ENCODE data around the gene IPO11. TPM values are rescaled to one million over a fixed set of nuclear protein-coding genes. Genes with fewer than 3 reads are reported as not detected.

Gene IPO11
- total RNA-seq, result 10 to 100 TPM; 12.6 to 36.7 (median 18.9) TPM

DNA sequence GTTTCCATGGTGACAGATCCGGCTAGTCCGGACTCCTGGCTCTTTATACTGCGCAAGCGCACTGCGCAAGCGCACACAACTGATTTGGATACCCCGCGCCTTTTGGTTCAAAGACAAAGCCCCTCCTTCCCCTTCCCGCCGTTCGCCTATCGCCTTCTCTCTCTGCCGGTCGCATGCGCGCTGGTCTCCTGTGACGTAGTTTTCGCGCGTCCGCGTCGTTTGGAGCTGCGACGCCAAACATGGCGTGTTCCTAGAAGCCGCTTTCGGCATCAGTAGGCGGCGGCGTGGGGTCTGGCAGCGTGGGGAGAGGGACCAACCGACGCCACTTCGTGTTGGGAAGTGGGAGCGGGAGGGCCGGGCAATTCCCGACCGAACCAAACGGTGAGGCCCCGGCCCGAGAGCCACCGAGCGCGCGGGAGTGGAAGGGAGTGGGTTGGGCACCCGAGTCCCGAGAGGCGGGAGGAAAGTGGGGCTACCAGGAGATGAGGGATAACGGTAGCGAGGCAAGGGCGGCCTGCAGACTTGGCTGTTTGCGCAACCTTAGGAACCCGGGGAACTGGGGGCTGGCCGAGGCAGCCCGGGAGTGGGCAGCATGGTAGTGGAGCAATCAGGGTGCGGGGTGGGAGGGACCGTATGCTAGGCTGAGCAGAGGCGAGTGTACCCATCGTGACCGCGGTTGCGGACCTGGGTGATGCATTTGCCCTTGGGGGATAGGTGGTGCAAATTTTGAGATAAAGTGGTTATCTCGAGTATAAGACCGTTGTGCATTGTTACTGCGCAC is at the start of gene IPO11:
Gene IPO11 (plus strand): TSS at position 215 of the 781 bp plus-strand sequence. CDS start 24,517 bp downstream, outside the sequence.
- peaks cover 8 to 16% of the 10 kb centered on the region in 2 donors for H3K4me1 ChIP-seq (replicated peaks in 1 of 2)
- in situ Hi-C loops (cut with MboI; ENCODE audit: low pct_unique_long_range_greater_than_20kb in 2 of 9, low sequenced_read_pairs in 9 of 9, unreplicated experiment in 9 of 9), result no loop called here
- ATAC-seq (replicated peaks in 6 of 8), result peak; percentile 91 to 98 (median 94)
- peak within 1 kb of the TSS; percentile 64 to 90 (median 80) for H3K4me3 ChIP-seq
- H3K27ac ChIP-seq, result peak within 1 kb of the TSS; percentile 84 to 90
- WGBS, 10 experiments, result 0 to 12% (median 0%) methylated on average over 1 to 19 of the region's 66 CpGs; no CpG with 5 or more reads in 1 of the 10 experiments

DNA sequence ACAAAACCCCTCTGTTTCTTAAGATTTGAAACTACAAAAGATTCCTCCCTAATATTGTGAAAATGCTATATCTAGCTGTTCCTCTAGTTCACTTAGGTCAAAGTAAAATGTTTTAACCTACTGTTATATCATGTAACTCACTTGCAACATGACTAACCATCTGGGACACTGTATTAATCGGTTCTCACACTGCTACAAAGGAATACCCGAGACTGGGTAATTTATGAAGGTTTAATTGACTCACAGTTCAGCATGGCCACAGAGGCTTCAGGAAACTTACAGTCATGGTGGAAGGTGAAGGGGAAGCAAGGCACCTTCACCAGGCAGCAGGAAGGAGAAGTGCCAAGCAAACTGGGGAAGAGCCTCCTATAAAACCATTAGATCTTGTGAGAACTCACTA is 43.5 kb upstream of the IPO11 start:
- H3K27ac ChIP-seq, result no peak overlapping the region
- in situ Hi-C loops (cut with MboI; ENCODE audit: low pct_unique_long_range_greater_than_20kb in 2 of 9, low sequenced_read_pairs in 9 of 9, unreplicated experiment in 9 of 9), result loop anchor here in 2 of 9 experiments (25.0 kb wide), 1 partner anchor 157 kb away; no protein-coding TSS in a partner anchor
- no peaks in the 10 kb centered on the region for H3K4me1 ChIP-seq (replicated peaks in 1 of 2)
- ATAC-seq (replicated peaks in 6 of 8), result no peak
- no peak overlapping the region for H3K4me3 ChIP-seq
- WGBS, 10 experiments, result 80 to 100% (median 100%) methylated on average over 1 to 2 of the region's 2 CpGs; no CpG with 5 or more reads in 3 of the 10 experiments

DNA sequence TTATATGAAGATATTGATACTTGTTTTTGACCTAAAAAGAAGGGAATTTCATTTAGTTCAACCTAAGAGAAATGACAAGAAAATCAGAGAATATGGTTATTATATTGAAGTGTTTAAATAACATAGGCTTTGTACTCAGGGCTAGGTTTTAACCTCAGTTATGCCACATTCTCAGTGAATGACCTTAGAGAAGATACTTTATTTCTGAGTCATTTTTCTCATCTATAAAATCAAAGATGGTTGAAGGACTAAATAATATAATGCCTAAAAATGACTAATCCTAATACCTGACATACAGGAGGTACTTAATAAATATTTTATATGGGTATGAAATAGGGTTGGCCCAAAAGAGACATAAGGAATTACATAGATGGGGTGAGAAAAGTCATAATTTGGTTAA is 41.2 kb upstream of the IPO11 start:
- H3K4me3 ChIP-seq, result no peak overlapping the region
- no peaks in the 10 kb centered on the region for H3K4me1 ChIP-seq (replicated peaks in 1 of 2)
- no peak overlapping the region for H3K27ac ChIP-seq
- ATAC-seq (replicated peaks in 6 of 8), result no peak
- in situ Hi-C loops (cut with MboI; ENCODE audit: low pct_unique_long_range_greater_than_20kb in 2 of 9, low sequenced_read_pairs in 9 of 9, unreplicated experiment in 9 of 9), result loop anchor here in 2 of 9 experiments (25.0 kb wide), 1 partner anchor 159 kb away; no protein-coding TSS in a partner anchor

DNA sequence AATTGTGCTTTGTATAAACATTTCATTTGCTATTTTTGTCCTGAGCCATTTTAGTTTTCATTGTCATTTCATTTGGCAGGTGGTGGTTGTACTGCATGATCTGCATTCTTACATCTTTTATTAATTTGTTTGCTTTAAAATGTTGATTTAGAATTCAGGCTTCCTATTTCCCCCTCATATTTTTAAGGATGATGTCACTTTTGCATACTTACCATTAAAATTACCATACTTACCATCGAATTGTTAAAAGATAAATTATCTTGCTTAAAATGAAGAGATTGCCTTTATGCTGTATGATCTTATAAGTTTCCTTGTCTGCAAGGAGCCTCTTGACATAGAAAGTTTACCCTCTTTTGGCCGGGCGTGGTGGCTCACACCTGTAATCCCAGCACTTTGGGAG is 40.0 kb upstream of the IPO11 start:
- ATAC-seq (replicated peaks in 6 of 8), result no peak
- Histone ChIP-seq H3K27ac (no peak overlapping the region), H3K4me3 (no peak overlapping the region), H3K4me1 (replicated peaks in 1 of 2) (no peaks in the 10 kb centered on the region)
- 0 to 100% (median 88%) methylated on average over 1 to 3 of the region's 3 CpGs; no CpG with 5 or more reads in 3 of the 10 experiments for WGBS, 10 experiments
- in situ Hi-C loops (cut with MboI; ENCODE audit: low pct_unique_long_range_greater_than_20kb in 2 of 9, low sequenced_read_pairs in 9 of 9, unreplicated experiment in 9 of 9), result loop anchor here in 2 of 9 experiments (25.0 kb wide), 1 partner anchor 160 kb away; no protein-coding TSS in a partner anchor

DNA sequence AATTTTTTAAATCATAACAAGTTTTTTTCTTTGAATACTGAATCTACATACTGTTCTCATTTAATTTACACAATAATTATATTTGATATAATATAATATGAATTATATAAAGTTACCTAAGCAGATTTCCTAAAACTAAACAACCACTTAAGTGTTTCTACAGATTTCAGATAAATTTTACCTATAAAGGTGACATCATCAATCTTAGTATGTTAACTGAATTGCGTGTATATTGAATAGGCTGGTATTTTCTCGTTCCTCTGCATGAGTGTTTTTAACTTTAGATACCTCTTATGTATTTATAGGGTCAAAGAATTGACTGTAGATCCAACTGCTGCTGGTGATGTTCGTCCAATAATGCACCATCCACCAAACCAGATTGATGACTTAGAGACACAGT is 39.2 kb upstream of the IPO11 start:
- in situ Hi-C loops (cut with MboI; ENCODE audit: low pct_unique_long_range_greater_than_20kb in 2 of 9, low sequenced_read_pairs in 9 of 9, unreplicated experiment in 9 of 9), result loop anchor here in 2 of 9 experiments (25.0 kb wide), 1 partner anchor 161 kb away; no protein-coding TSS in a partner anchor
- 94 to 100% (median 98%) methylated on average over 1 to 3 of the region's 3 CpGs for WGBS, 10 experiments
- Histone ChIP-seq H3K4me1 (replicated peaks in 1 of 2) (no peaks in the 10 kb centered on the region), H3K27ac (no peak overlapping the region), H3K4me3 (no peak overlapping the region)
- ATAC-seq (replicated peaks in 6 of 8), result no peak

DNA sequence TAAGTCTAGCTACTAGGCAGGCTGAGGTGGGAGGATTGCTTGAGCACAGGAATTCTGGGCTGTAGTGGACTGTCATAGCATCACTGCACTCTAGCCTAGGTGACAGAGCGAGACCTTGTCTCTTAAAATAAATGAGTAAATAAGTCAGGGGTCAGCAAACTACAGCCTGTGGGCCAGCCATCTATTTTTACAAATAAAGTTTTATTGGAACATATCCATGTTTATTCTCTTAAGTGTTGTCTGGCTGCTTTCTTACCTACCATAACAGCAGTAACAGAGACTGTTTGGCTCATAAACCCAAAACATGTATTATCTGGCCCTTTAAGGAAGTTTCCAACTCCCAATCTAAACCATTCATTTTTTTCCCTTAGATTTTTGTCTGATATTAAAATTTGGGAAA is 38.5 kb upstream of the IPO11 start:
- no peak overlapping the region for H3K27ac ChIP-seq
- in situ Hi-C loops (cut with MboI; ENCODE audit: low pct_unique_long_range_greater_than_20kb in 2 of 9, low sequenced_read_pairs in 9 of 9, unreplicated experiment in 9 of 9), result loop anchor here in 2 of 9 experiments (25.0 kb wide), 1 partner anchor 162 kb away; no protein-coding TSS in a partner anchor
- no peak for ATAC-seq (replicated peaks in 6 of 8)
- no peaks in the 10 kb centered on the region for H3K4me1 ChIP-seq (replicated peaks in 1 of 2)
- 100% methylated on average over 1 of the region's 1 CpG; no CpG with 5 or more reads in 5 of the 10 experiments for WGBS, 10 experiments
- no peak overlapping the region for H3K4me3 ChIP-seq

DNA sequence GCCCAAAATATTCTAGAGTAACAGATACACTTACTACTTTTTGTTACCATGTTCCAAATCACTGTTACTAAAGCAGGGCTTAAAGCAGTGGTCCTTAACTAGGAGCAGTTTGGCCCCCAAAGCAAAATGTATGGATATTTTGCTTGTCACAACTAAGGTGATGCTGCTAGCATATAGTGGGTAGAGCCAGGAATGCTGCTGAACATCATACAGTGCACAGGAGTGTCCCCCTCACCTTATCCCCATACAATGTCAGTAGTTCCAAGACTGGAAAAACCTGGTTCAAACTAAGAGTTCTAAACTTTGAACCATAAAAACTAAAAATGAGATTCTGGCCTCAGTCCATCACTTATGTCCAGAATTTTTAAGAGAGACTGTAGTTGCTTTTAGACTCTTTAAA is 36.9 kb upstream of the IPO11 start:
- ATAC-seq (replicated peaks in 6 of 8), result no peak
- Histone ChIP-seq H3K4me1 (replicated peaks in 1 of 2) (no peaks in the 10 kb centered on the region), H3K4me3 (no peak overlapping the region), H3K27ac (no peak overlapping the region)
- in situ Hi-C loops (cut with MboI; ENCODE audit: low pct_unique_long_range_greater_than_20kb in 2 of 9, low sequenced_read_pairs in 9 of 9, unreplicated experiment in 9 of 9), result no loop called here

DNA sequence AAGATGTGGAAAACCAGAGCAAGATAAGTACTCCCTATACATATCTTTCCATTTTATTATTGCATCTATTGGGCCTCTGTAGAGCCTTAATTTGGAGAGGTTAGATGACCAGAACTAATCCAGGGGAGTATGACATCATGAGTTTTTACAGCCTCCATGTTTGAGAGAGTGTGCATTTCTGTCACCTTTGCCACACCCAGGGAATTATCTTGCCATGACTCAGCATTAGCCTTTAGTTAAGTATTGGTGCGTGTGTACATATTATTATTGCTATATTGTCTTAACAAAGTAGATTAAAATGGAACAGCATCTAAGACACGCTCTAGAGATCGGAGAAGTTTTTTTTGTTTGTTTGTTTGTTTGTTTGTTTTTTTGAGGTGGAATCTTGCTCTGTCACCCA is 36.5 kb upstream of the IPO11 start:
- no peak overlapping the region for H3K4me3 ChIP-seq
- no peak overlapping the region for H3K27ac ChIP-seq
- no peaks in the 10 kb centered on the region for H3K4me1 ChIP-seq (replicated peaks in 1 of 2)
- ATAC-seq (replicated peaks in 6 of 8), result peak in 2 of 8 experiments; percentile 45 to 80
- 83 to 100% (median 95%) methylated on average over 1 to 3 of the region's 3 CpGs; no CpG with 5 or more reads in 2 of the 10 experiments for WGBS, 10 experiments
- in situ Hi-C loops (cut with MboI; ENCODE audit: low pct_unique_long_range_greater_than_20kb in 2 of 9, low sequenced_read_pairs in 9 of 9, unreplicated experiment in 9 of 9), result no loop called here

DNA sequence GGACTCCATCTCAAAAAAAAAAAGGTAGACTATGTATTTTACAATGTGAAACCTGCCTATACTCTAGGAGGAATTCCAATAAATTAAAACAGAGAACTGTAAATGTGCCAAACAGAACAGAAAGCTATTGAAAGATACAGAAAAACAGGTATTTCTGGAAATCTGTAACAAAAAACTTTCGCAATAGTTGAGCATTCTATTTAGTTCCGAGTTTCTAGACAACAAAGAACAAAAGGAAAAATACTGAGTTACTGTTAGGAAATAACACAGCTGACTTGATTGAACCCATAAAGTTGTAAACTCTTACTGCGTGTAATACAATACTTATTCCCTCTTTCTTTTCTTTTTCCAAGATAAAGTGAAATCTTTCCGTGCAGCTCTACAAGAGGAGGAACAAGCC is 27.4 kb upstream of the IPO11 start:
- no peaks in the 10 kb centered on the region for H3K4me1 ChIP-seq (replicated peaks in 1 of 2)
- H3K27ac ChIP-seq, result no peak overlapping the region
- WGBS, 10 experiments, result 72 to 100% (median 93%) methylated on average over 1 to 4 of the region's 4 CpGs
- ATAC-seq (replicated peaks in 6 of 8), result no peak
- no peak overlapping the region for H3K4me3 ChIP-seq
- in situ Hi-C loops (cut with MboI; ENCODE audit: low pct_unique_long_range_greater_than_20kb in 2 of 9, low sequenced_read_pairs in 9 of 9, unreplicated experiment in 9 of 9), result no loop called here

DNA sequence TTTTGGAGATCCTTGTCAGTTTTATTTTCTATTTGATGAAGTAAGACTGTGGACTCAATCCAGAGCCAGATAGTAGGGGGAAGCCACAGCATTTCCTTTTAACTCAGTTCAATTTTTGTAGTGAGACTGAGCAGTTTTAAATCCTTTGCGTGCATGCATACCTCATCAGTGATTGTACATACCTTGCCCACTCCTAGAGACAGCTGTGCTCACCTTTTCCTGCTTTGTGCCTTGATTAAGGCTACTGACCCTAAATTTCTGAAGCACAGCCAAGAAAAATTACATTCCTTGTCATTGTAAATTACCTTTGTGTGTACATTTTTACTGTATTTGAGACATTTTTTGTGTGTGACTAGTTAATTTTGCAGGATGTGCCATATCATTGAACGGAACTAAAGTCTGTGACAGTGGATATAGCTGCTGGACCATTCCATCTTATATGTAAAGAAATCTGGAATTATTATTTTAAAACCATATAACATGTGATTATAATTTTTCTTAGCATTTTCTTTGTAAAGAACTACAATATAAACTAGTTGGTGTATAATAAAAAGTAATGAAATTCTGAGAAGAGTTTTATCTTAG is 26.7 kb upstream of the IPO11 start:
- no peak overlapping the region for H3K27ac ChIP-seq
- ATAC-seq (replicated peaks in 6 of 8), result no peak
- 80 to 100% (median 100%) methylated on average over 1 to 2 of the region's 2 CpGs; no CpG with 5 or more reads in 2 of the 10 experiments for WGBS, 10 experiments
- H3K4me1 ChIP-seq (replicated peaks in 1 of 2), result no peaks in the 10 kb centered on the region
- in situ Hi-C loops (cut with MboI; ENCODE audit: low pct_unique_long_range_greater_than_20kb in 2 of 9, low sequenced_read_pairs in 9 of 9, unreplicated experiment in 9 of 9), result no loop called here
- H3K4me3 ChIP-seq, result no peak overlapping the region

DNA sequence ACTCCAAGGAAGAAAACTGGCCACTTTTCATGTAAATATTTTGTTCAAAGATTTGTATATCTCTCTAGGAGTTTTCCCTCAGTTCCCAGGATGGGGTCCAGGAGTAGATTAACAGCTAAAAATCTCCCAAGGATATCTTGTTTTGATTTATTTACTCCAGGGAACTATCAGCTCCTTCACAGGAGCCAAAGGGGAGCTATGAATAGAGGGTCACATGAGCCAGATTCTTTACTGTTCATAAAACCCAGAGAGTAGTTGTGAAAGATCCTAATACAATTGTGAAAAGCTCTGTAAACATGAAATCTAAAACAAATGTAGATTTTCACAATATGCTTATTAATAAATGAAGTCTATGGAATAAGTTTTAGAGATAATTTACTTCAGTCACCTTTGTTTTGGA is 25.7 kb upstream of the IPO11 start:
- Histone ChIP-seq H3K4me3 (no peak overlapping the region), H3K27ac (no peak overlapping the region), H3K4me1 (replicated peaks in 1 of 2) (no peaks in the 10 kb centered on the region)
- ATAC-seq (replicated peaks in 6 of 8), result no peak
- in situ Hi-C loops (cut with MboI; ENCODE audit: low pct_unique_long_range_greater_than_20kb in 2 of 9, low sequenced_read_pairs in 9 of 9, unreplicated experiment in 9 of 9), result no loop called here

DNA sequence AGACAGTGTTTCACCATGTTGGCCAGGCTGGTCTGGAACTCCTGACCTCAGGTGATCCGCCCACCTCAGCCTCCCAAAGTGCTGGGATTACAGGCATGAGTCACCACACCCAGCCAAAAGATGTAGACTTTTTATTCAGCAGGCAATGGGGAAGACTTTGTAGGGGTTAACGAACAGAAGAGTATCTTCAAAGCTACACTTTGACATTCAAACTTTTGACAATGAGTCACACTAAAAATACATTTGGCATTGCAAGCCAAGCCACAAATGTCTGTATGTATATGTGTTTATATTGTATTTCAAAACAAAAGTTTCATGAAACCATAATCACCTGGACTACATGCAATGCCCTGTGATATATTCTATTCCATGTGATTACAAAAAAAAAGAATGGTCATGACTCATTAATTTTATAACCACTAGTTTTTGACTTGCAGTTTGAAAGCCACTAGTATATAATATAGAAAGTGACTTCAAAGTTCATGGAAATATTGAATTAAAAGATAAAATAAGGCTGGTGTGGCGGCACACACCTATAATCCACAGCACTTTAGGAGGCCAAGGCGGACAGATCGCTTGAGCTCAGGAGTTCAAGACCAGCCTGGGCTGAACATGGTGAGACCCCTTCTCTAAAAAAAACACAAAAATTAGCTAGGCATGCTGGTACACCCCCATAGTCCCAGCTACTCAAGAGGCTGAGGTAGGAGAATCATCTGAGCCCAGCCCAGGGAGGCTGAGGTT is 17.2 kb upstream of the IPO11 start:
- 40 to 100% (median 76%) methylated on average over 1 to 5 of the region's 5 CpGs; no CpG with 5 or more reads in 1 of the 10 experiments for WGBS, 10 experiments
- peak in 1 of 8 experiments; percentile 31 for ATAC-seq (replicated peaks in 6 of 8)
- Histone ChIP-seq H3K4me3 (no peak overlapping the region), H3K27ac (no peak overlapping the region), H3K4me1 (replicated peaks in 1 of 2) (no peaks in the 10 kb centered on the region)
- in situ Hi-C loops (cut with MboI; ENCODE audit: low pct_unique_long_range_greater_than_20kb in 2 of 9, low sequenced_read_pairs in 9 of 9, unreplicated experiment in 9 of 9), result no loop called here
